Measurements from ENCODE around the gene ARF1.

ARF1 gene

DNA sequence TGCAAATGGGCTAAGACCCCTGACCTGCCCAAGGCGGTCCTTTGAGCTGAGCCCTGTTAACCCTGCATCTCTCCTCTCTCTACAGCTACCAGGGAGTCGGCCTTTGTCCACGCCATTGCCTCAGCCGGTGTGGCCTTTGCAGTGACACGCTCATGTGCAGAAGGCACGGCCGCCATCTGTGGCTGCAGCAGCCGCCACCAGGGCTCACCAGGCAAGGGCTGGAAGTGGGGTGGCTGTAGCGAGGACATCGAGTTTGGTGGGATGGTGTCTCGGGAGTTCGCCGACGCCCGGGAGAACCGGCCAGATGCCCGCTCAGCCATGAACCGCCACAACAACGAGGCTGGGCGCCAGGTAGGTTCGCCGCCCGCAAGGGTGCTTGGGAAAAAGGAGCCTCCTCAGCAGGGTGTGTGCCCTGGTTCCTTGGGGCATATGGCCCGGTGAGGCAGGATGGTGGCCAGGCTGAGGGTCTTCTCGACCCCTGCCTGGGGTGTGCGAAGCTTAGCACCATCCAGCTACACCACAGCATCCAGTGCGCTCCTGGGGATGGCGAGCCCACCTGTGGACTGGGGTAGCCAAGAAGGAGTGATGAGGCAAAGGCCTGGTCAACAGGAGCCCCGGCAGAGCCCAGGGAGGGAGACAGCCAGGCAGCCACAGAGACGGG is 31.8 kb upstream of the ARF1 start:
- no peak for DNase-seq

- DNase-seq = no peak
These were observed 24.1 kb upstream of the ARF1 start for GRCh38 chr1:228058172-228058948.

DNA sequence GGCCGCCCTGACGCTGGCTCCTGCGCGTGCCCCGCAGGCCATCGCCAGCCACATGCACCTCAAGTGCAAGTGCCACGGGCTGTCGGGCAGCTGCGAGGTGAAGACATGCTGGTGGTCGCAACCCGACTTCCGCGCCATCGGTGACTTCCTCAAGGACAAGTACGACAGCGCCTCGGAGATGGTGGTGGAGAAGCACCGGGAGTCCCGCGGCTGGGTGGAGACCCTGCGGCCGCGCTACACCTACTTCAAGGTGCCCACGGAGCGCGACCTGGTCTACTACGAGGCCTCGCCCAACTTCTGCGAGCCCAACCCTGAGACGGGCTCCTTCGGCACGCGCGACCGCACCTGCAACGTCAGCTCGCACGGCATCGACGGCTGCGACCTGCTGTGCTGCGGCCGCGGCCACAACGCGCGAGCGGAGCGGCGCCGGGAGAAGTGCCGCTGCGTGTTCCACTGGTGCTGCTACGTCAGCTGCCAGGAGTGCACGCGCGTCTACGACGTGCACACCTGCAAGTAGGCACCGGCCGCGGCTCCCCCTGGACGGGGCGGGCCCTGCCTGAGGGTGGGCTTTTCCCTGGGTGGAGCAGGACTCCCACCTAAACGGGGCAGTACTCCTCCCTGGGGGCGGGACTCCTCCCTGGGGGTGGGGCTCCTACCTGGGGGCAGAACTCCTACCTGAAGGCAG is 23.4 kb upstream of the ARF1 start:
- DNase-seq = peak in 1 of 4 experiments; percentile 21

GRCh38 chr1:228059634-228060457 is 22.7 kb upstream of the ARF1 start:
- peak in 1 of 4 experiments; percentile 28 for DNase-seq

GRCh38 chr1:228060458-228061190 is 21.9 kb upstream of the ARF1 start:
- DNase-seq = no peak

DNA sequence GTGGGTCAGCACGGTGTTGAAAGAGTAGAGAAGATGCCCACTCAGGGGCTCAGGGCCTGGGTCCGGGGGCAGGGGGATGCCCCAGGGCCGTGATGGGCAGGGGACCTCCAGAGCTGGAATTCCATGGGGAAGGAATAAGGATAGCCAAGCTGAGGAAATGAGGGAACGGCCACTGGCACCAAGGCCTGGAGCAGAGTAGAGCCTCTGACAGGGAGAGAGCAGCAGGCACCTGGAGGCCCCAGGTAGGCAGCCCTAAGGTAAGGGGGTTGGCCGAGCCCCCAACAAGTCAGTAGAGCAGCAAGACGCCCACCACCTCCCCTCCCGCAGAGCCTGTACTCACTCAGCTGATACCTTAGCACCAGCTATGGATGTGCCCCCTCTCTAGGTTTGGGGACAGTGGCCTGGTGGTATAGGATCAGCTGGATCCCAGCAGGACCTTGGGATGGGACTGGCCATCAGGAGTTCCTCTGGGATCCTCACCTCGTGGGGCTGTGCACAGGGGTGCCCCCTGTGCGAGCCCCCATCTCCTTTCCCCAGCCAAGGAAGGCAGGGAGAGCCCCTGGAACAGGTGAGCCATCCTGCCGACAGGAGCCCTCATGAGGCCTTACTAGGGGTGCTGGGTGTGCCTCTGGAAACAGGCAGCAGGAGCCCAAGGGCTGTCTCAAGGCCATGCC is 21.0 kb upstream of the ARF1 start:
- no peak for DNase-seq

DNA sequence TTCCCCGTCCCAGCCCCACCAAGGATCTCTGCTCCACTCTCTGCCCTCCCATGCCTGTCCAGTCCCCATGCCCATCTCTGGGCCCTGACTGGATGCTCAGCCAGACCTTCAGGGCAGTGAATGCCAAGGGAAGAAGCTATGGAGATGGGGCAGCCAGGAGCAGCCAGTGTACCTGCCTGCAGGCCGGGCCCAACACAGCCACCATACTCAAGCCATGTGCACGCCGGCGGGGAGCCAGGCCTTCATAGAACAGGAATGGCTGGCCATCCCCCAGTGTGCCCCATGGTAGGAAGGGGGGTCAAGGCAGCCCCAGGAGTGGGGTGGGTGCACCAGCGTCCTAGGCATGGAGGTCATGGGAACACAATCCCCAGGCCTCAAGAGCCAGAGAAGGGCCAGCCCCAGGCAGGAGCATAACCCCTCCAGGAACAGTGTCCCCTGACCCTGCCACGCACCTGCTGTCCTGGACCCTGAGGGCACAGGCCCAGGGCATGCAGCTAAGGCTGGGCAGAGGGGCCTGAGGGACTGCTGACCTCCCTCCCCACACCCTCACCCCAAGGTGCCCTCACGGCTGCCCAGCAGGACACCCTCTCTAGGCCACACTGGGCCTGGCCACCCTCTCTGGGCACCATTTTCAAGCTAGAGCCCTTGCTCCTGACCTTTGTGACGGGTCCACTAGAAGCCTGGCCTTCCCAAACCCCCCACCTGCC is 20.3 kb upstream of the ARF1 start:
- no peak for DNase-seq

DNA sequence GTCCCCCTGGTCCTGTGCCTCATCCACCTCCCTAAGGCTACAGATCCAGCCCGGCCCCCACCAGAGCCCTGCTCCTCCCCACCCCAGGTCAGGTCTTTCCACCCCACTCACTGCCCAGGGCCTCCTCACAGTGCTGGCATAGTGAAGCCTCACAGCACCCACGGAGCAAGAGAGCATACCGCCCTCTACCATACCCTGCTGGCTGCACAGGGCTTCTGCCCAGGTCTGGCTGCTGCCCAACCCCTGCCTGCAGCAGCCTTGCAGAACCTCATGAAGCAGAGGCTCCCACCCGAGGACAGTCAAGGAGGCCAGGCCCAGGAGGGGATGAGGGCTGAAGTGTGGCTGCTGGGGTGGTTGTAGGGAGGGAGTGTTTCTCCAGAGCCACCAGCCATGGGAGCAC is 19.7 kb upstream of the ARF1 start:
- no peak for DNase-seq

GRCh38 chr1:228063251-228064191 is 19.0 kb upstream of the ARF1 start:
- DNase-seq = no peak

DNA sequence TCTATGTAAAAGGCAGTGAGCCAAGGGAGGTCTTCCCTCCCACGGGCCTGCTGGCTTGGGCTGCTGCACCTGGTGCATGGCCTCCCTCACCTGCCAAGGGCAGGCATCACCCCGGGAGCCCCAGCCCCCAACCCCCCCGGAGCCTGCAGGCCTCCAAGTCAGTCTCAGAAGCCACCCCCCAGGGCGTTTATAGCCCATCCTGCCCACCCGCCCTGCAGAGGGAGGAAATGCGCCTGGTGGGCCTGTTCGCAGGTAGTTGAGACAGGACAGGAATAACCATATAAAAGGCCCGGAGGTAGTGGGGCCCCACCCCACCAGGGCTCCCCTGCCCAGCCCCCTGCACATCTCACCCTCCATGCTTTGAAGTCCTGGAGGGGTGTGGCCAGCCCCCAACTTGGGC is 18.2 kb upstream of the ARF1 start:
- DNase-seq = no peak

- no peak for DNase-seq
These were observed 17.6 kb upstream of the ARF1 start for GRCh38 chr1:228064741-228065542.

DNA sequence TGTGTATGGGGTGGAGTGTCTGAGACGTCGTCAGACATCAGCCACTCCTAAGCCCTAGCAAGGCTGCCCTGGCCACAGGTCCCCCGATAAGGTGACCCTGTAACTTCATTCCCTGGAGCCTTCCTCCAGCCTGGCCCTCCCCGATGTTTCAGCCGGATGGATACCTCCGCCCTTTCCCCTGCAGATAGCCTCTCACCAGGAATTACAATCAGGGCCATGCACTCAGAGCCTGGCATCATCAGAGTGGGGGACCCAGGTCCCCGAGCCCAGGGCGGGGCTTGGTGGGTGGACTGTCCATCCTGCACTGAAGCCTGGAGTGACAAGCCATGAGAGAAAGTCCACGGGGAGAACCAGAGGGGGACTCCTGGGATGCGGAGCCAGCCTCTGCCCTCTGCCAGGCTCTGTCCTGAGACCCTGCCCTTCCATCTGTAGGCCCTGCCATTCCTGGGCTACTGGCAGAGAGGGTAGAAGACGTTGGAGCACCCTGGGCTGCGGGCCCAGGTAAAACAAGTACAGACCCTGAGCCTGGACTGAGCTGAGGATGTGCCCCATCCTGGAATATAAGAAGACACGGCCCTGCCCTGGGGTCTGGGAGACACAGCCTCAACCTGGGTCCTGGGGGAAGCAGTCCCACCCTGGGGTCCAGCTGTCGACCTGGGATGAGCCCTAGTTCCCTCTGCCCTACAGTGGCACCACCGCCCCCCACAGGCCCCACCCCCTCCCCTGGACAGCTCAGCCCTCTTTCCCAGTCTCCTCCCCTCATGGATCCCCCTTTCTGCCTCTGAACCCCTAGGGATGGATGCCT is 16.8 kb upstream of the ARF1 start:
- DNase-seq = no peak

DNA sequence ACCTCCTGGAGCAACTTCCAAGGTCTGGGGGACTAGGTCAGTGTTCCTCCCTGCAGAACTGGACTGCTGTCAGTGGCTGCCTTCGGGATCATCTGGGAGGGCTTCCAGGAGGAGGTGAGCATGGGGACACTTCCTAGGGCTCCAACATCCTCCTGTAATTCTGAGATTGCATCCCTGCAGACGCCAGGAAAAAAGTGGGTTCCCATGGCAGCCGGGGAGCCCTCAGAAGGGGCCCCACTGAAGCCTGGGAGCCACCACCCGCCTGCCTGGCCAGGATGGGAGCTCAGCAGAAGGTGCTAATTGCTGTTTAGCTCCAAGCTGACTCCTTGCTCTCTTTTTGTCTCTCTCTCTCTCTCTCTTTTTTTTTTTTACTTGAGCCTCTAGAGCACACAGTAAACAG is 16.1 kb upstream of the ARF1 start:
- no peak for DNase-seq

DNA sequence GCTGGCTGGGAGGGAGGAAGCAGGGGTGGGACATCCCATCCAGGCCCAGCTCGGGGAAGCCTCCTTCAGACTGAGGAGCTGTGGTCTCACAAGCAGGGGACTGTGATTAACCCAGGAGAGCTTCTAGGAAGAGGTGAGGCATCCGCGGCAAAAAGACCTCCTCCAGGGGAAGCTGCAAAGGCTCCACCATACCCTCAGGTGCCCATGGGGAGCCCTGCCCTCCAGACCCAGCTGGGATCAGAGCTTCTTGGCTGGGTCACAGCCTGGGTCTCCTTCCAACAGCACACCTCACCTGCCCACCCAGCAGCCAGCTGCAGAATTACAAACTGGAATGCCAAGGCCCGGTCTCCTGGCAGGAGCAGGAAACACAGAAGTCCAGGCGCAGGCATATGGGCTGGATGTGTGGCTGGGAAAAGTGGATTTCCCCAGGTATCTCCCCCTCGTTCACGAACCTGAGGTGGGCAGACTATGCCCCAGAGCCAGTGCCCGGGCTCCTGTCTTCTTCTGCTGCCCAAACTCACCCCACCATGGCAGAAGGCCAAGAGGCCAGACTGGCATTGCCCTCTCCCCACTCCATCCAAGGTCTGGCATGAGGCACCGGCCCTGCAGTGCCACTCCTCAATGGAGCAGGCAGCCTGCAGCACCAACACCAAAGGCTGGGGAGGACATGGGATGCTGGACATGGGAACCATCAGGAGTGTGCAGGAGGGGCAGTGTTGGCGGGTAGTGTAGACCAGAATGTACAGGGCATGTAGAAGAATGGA is 15.4 kb upstream of the ARF1 start:
- no peak for DNase-seq

DNA sequence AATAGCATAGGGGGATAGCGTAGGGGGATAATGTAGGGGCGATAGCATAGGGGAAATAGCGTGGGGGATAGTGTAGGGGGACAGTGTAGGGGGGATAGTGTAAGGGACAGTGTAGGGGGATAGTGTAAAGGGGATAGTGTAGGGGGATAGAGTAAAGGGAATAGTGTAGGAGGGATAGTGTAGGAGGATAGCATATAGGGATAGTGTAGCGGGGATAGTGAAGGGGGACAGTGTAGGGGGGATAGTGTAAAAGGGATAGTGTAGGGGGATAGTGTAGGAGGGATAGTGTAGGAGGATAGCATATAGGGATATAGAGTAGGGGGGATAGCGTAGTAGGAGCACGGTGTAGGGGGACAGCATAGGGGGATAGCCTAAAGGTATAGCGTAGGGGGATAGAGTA is 14.1 kb upstream of the ARF1 start:
- no peak for DNase-seq

GRCh38 chr1:228070173-228070572 is 12.3 kb upstream of the ARF1 start:
- no peak for DNase-seq

DNA sequence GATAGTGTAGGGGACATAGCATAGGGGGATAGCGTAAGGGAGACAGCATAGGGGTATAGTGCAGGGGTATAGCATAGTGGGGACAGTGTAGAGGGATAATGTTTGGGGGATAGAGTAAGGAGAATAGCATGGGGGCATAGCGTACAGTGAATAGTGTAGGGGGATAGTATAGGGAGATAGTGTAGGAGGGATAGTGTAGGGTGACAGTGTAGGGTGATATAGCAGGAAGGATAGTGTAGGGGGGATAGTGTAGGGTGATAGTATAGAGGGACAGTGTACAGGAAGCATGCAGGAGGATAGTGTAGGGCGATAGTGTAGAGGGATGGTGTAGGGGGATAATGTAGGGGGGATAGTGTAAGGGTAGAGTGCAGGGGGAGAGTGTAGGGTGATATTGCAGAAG is 11.7 kb upstream of the ARF1 start:
- DNase-seq = no peak

All from activated CD4-positive, CD25-positive, alpha-beta regulatory T cell (primary cell).